PFSK-1 (cell line): ENCODE results near the gene PCBP1.

ENCODE experiments used
- POLR2AphosphoS5 ChIP-seq: IDR thresholded peaks from 2 replicates; pipeline ENCODE4 v1.6.1; 2012; ENCODE audit warnings: low read depth, mild to moderate bottlenecking, control low read depth, low read length, moderate library complexity
- REST ChIP-seq, 2 experiments: IDR thresholded peaks; 2 replicates each; pipeline versions ENCODE4 v1.6.1 to v1.8.0; 2011 to 2012; ENCODE audit warnings: low read depth in 2 of 2, low read length in 2 of 2, control low read depth in 1 of 2, inconsistent platforms in 1 of 2, mild to moderate bottlenecking in 1 of 2, moderate library complexity in 1 of 2; ENCODE audit not compliant: insufficient read depth in 1 of 2

DNA sequence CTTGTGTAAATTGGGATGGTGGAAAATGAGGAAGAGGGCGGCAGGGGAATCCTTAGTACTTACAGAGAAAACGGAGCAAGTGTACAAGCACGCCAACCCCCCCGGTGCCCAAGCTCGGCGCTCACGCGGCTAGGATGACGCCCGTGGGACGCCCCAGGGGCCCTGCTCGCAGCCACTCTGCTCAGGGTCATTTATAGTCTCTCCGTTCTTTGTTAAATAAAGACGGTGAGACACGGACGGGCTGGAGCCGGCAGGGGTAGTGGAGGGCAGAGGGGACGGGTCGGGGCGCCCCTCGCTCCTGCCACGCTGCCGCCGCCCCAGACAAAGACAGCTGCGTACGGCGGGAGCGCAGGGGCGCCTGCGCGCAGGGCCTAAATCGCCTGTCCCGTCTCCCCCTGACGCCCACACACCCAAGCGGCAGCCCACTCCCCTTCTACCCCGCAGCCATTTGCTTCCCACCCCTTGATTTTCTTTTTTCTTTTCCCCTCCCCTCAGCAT lies 37.8 kb downstream of the PCBP1 start:
- no peak for TF ChIP-seq REST (IDR thresholded peaks at IDR 0.05; ENCODE audit: insufficient read depth in 1 of 2, low read depth in 2 of 2, low read length in 2 of 2)
- peak; percentile 40; the same call in 1 of the 2 replicates for TF ChIP-seq POLR2AphosphoS5
